A549 (cell line): Measurements from ENCODE around the gene IGHMBP2. TPM values are rescaled to one million over a fixed set of nuclear protein-coding genes. Genes with fewer than 3 reads are reported as not detected.

ENCODE experiments used
- ATAC-seq, 2 experiments: fragments of 200-7000 bp in 1 of 2; fragments of >200 bp in 1 of 2; cut with Nextera tagmentation in 1 of 2; cut with Tn5 transposase in 1 of 2; 3 replicates each; pipeline versions ENCODE4 v1.8.0 to v1.9.1; 2018 to 2020; ENCODE audit warnings: mild to moderate bottlenecking in 1 of 2, moderate library complexity in 1 of 2
- CTCF ChIA-PET: fragments of 300-600 bp; sonication (Branson Sonifier 250); formaldehyde crosslinking; extraction: SDS; loops from one replicate; lab custom pipeline; 2021; ENCODE audit warnings: antibody characterized with exemption, inconsistent platforms; lab: Yijun Ruan, JAX
- POLR2A ChIA-PET: fragments of 350-600 bp; formaldehyde crosslinking; extraction: SDS; loops from one replicate; lab custom pipeline; 2021; ENCODE audit warnings: antibody characterized with exemption, inconsistent platforms; lab: Yijun Ruan, JAX
- DNase-seq, 2 experiments: peaks; one replicate each; pipeline versions ENCODE4 v3.0.0 to v3.0.0-alpha.2; 2011 to 2016; ENCODE audit warnings: low read depth in 1 of 2, low spot score in 1 of 2
- FAIRE-seq: peaks from 2 replicates; lab custom pipeline; 2011; peaks lifted over from hg19 to GRCh38; lab: Jason Lieb, UNC
- H3K27ac ChIP-seq, 2 experiments: fragments of >200 bp; sonication (Bioruptor Twin); formaldehyde crosslinking; 3 replicates each; pipeline ENCODE4 v1.5.1; 2016 to 2017
- H3K4me1 ChIP-seq: fragments of >200 bp; sonication (Bioruptor Twin); formaldehyde crosslinking; 3 replicates; pipeline ENCODE4 v1.6.1; 2016
- H3K4me2 ChIP-seq: fragments of >200 bp; sonication (Bioruptor Twin); formaldehyde crosslinking; 3 replicates; pipeline ENCODE4 v1.6.1; 2016
- H3K4me3 ChIP-seq: fragments of >200 bp; sonication (Bioruptor Twin); formaldehyde crosslinking; 3 replicates; pipeline ENCODE4 v1.5.1; 2016
- H3K9me3 ChIP-seq: fragments of >200 bp; sonication (Bioruptor Twin); formaldehyde crosslinking; 3 replicates; pipeline ENCODE4 v1.6.1; 2016
- ATOH8 ChIP-seq: fragments of 250-450 bp; sonication (Bioruptor Pico); IDR thresholded peaks from 2 replicates; pipeline ENCODE4 v1.5.0; 2020; ENCODE audit warnings: low read depth, mild to moderate bottlenecking, moderate library complexity
- BCL3 ChIP-seq: fragments of >200 bp; sonication (Bioruptor Twin); formaldehyde crosslinking; IDR thresholded peaks from 3 replicates; pipeline ENCODE4 v1.6.1; 2016
- CBX2 ChIP-seq: fragments of 200-600 bp; sonication (generic); IDR thresholded peaks from 2 replicates; pipeline ENCODE4 v1.6.1; 2016; ENCODE audit warnings: low read depth, mild to moderate bottlenecking, borderline replicate concordance
- CHD4 ChIP-seq: fragments of 200-600 bp; sonication (generic); IDR thresholded peaks from 2 replicates; pipeline ENCODE4 v1.6.1; 2016; ENCODE audit warnings: antibody characterized with exemption, mild to moderate bottlenecking, borderline replicate concordance
- E2F6 ChIP-seq: IDR thresholded peaks from 2 replicates; pipeline ENCODE4 v1.6.1; 2012; ENCODE audit warnings: low read depth, borderline replicate concordance
- EHF ChIP-seq: fragments of 250-450 bp; sonication (Bioruptor Pico); IDR thresholded peaks from 2 replicates; pipeline ENCODE4 v1.5.0; 2020; ENCODE audit warnings: mild to moderate bottlenecking
- FOSB ChIP-seq: fragments of 250-450 bp; sonication (Bioruptor Pico); IDR thresholded peaks from 2 replicates; pipeline ENCODE4 v1.5.0; 2020; ENCODE audit warnings: mild to moderate bottlenecking, moderate library complexity
- GATA3 ChIP-seq: IDR thresholded peaks from 2 replicates; pipeline ENCODE4 v1.6.1; 2012; ENCODE audit warnings: borderline replicate concordance
- HDAC2 ChIP-seq: fragments of 200-600 bp; sonication (generic); IDR thresholded peaks from 2 replicates; pipeline ENCODE4 v1.6.1; 2016
- HES2 ChIP-seq: fragments of >200 bp; sonication (Bioruptor Twin); formaldehyde crosslinking; IDR thresholded peaks from 2 replicates; pipeline ENCODE4 v1.6.1; 2016
- HEYL ChIP-seq: fragments of 250-450 bp; sonication (Bioruptor Pico); IDR thresholded peaks from 2 replicates; pipeline ENCODE4 v1.8.0; 2021; ENCODE audit warnings: mild to moderate bottlenecking, moderate library complexity
- HMGXB4 ChIP-seq: fragments of 250-450 bp; sonication (Bioruptor Pico); IDR thresholded peaks from 2 replicates; pipeline ENCODE4 v1.5.0; 2021; ENCODE audit warnings: mild to moderate bottlenecking, moderate library complexity, borderline replicate concordance
- HOXB5 ChIP-seq: fragments of 250-450 bp; sonication (Bioruptor Pico); IDR thresholded peaks from 2 replicates; pipeline ENCODE4 v1.5.0; 2020; ENCODE audit warnings: mild to moderate bottlenecking, moderate library complexity
- JUN ChIP-seq, 2 experiments: fragments of >200 bp; sonication (Bioruptor Twin); formaldehyde crosslinking; IDR thresholded peaks; 2 replicates in 1 of 2; 3 replicates in 1 of 2; pipeline ENCODE4 v1.6.1; 2016 to 2017
- JUNB ChIP-seq: fragments of >200 bp; sonication (Bioruptor Twin); formaldehyde crosslinking; IDR thresholded peaks from 2 replicates; pipeline ENCODE4 v1.6.1; 2016
- KDM1A ChIP-seq: fragments of 200-600 bp; sonication (generic); IDR thresholded peaks from 2 replicates; pipeline ENCODE4 v1.6.1; 2016; ENCODE audit warnings: low read depth, mild to moderate bottlenecking
- KDM5A ChIP-seq: fragments of 200-600 bp; sonication (generic); IDR thresholded peaks from 2 replicates; pipeline ENCODE4 v1.6.1; 2016; ENCODE audit warnings: antibody characterized with exemption, mild to moderate bottlenecking
- MAFK ChIP-seq: fragments of 450-650 bp; IDR thresholded peaks from 2 replicates; pipeline ENCODE4 v1.6.1; 2014; ENCODE audit not compliant: partially characterized antibody
- MAZ ChIP-seq: fragments of 150-350 bp; IDR thresholded peaks from 2 replicates; pipeline ENCODE4 v1.6.1; 2014; ENCODE audit warnings: antibody characterized with exemption, low read depth, low read length, borderline replicate concordance
- MYC ChIP-seq: IDR thresholded peaks from 2 replicates; pipeline ENCODE4 v1.6.1; 2012; ENCODE audit warnings: mild to moderate bottlenecking, inconsistent platforms, low read length, improper control_type of control experiment, borderline replicate concordance
- NFE2L2 ChIP-seq: fragments of 150-350 bp; conservative IDR thresholded peaks from 2 replicates; pipeline ENCODE4 v1.6.1; 2014; ENCODE audit warnings: low read length
- NPAS2 ChIP-seq: fragments of 250-450 bp; sonication (Bioruptor Pico); IDR thresholded peaks from 2 replicates; pipeline ENCODE4 v1.8.0; 2022; ENCODE audit warnings: mild to moderate bottlenecking, moderate library complexity, borderline replicate concordance
- NR3C1 ChIP-seq: fragments of >200 bp; sonication (Bioruptor Twin); formaldehyde crosslinking; IDR thresholded peaks from 3 replicates; pipeline ENCODE4 v1.6.1; 2017
- POLR2AphosphoS2 ChIP-seq: conservative IDR thresholded peaks from 2 replicates; pipeline ENCODE4 v1.6.1; 2012; ENCODE audit warnings: low read length, improper control_type of control experiment, inconsistent platforms
- RAD21 ChIP-seq, 2 experiments: fragments of >200 bp in 1 of 2; sonication (Bioruptor Twin) in 1 of 2; formaldehyde crosslinking in 1 of 2; IDR thresholded peaks in 1 of 2; conservative IDR thresholded peaks in 1 of 2; 2 replicates in 1 of 2; 3 replicates in 1 of 2; pipeline ENCODE4 v1.6.1; 2012 to 2018; ENCODE audit warnings: inconsistent platforms in 1 of 2
- RARB ChIP-seq: fragments of 250-450 bp; sonication (Bioruptor Pico); IDR thresholded peaks from 2 replicates; pipeline ENCODE4 v1.8.0; 2021; ENCODE audit warnings: mild to moderate bottlenecking, moderate library complexity
- RFX5 ChIP-seq: fragments of 450-650 bp; IDR thresholded peaks from 2 replicates; pipeline ENCODE4 v1.7.1; 2014; ENCODE audit warnings: antibody characterized with exemption, mild to moderate bottlenecking, moderate library complexity
- TFCP2L1 ChIP-seq: fragments of 250-450 bp; sonication (Bioruptor Pico); IDR thresholded peaks from 2 replicates; pipeline ENCODE4 v1.5.0; 2021; ENCODE audit warnings: mild to moderate bottlenecking
- ZNF302 ChIP-seq: fragments of 250-450 bp; sonication (Bioruptor Pico); IDR thresholded peaks from 2 replicates; pipeline ENCODE4 v1.9.0; 2021; ENCODE audit warnings: inconsistent platforms, mild to moderate bottlenecking, moderate library complexity
- WGBS: methylation state at CpG from one replicate; pipeline ENCODE4 v1.1.6; 2017; ENCODE audit errors: missing lambda C conversion rate; 5-methylcytosine and 5-hydroxymethylcytosine counted together
- polyA plus RNA-seq, 4 experiments: library from polyadenylated mRNA; depleted of rRNA in 3 of 4; stranded (reverse); fragments of >200 nt; fragmentation: RNase III in 1 of 4; extraction: RNeasy Plus Mini Kit Qiagen cat#74134 plus additional on column Dnase treatment in 1 of 4; gene quantifications; 2 replicates in 3 of 4; 3 replicates in 1 of 4; pipeline ENCODE4 v1.2.3, GENCODE V29; 2011 to 2017

IGHMBP2 gene
- polyA plus RNA-seq, 2 of the 4 experiments (the other 2 are of a cell fraction): 11.9 to 12.8 TPM

- 88% methylated on average over 12 of the region's 12 CpGs for WGBS
- ChIA-PET CTCF (interaction anchor here (0.6 to 1.3 kb wide), 5 partner anchors 9 to 142 kb away, joined by 3 to 4 read pairs (median 3); no protein-coding TSS in a partner anchor), POLR2A (no interaction called here)
- H3K4me1 ChIP-seq: no peaks in the 10 kb centered on the region
- TF ChIP-seq NPAS2 (CRISPR knock-in tag) (no peak), ATOH8 (CRISPR knock-in tag) (no peak), E2F6 (no peak), JUN (IDR thresholded peaks at IDR 0.05) (no peak), HOXB5 (CRISPR knock-in tag) (no peak), POLR2AphosphoS2 (no peak), NFE2L2 (no peak), FOSB (CRISPR knock-in tag) (no peak), HEYL (CRISPR knock-in tag) (no peak), RFX5 (no peak), HDAC2 (no peak), KDM1A (no peak), EHF (no peak), MAZ (no peak), TFCP2L1 (CRISPR knock-in tag) (no peak)
- no peak for ATAC-seq
- no peak for FAIRE-seq
- H3K4me3 ChIP-seq: no peak overlapping the region
- no peak overlapping the region for H3K27ac ChIP-seq
- H3K4me2 ChIP-seq: no peak overlapping the region
- DNase-seq: no peak
- no peaks in the 10 kb centered on the region for H3K9me3 ChIP-seq
Measured at GRCh38 chr11:68934321-68934645, 30.6 kb downstream of the IGHMBP2 start.

GRCh38 chr11:68934666-68935065 is 31.0 kb downstream of the IGHMBP2 start:
- no peak for ATAC-seq
- no peaks in the 10 kb centered on the region for H3K4me1 ChIP-seq
- DNase-seq: no peak
- 92% methylated on average over 11 of the region's 13 CpGs for WGBS
- ChIA-PET CTCF (interaction anchor here (0.6 to 1.2 kb wide), 2 partner anchors 110 to 143 kb away, joined by 3 to 4 read pairs; no protein-coding TSS in a partner anchor), POLR2A (no interaction called here)
- H3K4me2 ChIP-seq: no peak overlapping the region
- TF ChIP-seq ATOH8 (CRISPR knock-in tag) (no peak), NPAS2 (CRISPR knock-in tag) (no peak), HEYL (CRISPR knock-in tag) (no peak), GATA3 (no peak), KDM5A (no peak), CHD4 (no peak), TFCP2L1 (CRISPR knock-in tag) (no peak), MAFK (no peak), RAD21 (conservative IDR thresholded peaks at IDR 0.05 in 1 of 2, IDR thresholded peaks at IDR 0.05 in 1 of 2) (no peak), HES2 (no peak), JUNB (no peak), CBX2 (no peak)
- no peak overlapping the region for H3K27ac ChIP-seq
- H3K4me3 ChIP-seq: no peak overlapping the region
- no peak for FAIRE-seq
- no peaks in the 10 kb centered on the region for H3K9me3 ChIP-seq

- no peak for ATAC-seq
- DNase-seq: no peak
- Histone ChIP-seq H3K4me3 (no peak overlapping the region), H3K27ac (no peak overlapping the region), H3K4me2 (no peak overlapping the region), H3K4me1 (no peaks in the 10 kb centered on the region), H3K9me3 (no peaks in the 10 kb centered on the region)
- WGBS: 96% methylated on average over 15 of the region's 15 CpGs
- ChIA-PET POLR2A (no interaction called here), CTCF (no interaction called here)
- no peak for FAIRE-seq
- TF ChIP-seq HMGXB4 (no peak), MYC (no peak), NPAS2 (CRISPR knock-in tag) (no peak), NR3C1 (no peak), BCL3 (no peak), E2F6 (no peak), ZNF302 (no peak), RARB (CRISPR knock-in tag) (no peak)
Measured at GRCh38 chr11:68935066-68935465, 31.4 kb downstream of the IGHMBP2 start.
